Osteoblast (primary cell): ENCODE results near the gene SDF2L1. TPM values are rescaled to one million over a fixed set of nuclear protein-coding genes. Genes with fewer than 3 reads are reported as not detected.

Source experiments
- DNase-seq: peaks from one replicate; pipeline ENCODE4 v3.0.0; 2011; ENCODE audit warnings: low spot score, mixed read lengths; ENCODE audit not compliant: insufficient read length; ENCODE audit errors: missing footprints
- H2AFZ ChIP-seq: 2 replicates; pipeline ENCODE4 v1.6.0; 2011; ENCODE audit warnings: mild to moderate bottlenecking, low read length
- H3K27ac ChIP-seq: 2 replicates; pipeline ENCODE4 v1.5.1; 2011; ENCODE audit warnings: mild to moderate bottlenecking, low read depth, low read length, moderate library complexity
- H3K27me3 ChIP-seq: 2 replicates; pipeline ENCODE4 v1.6.0; 2012; ENCODE audit warnings: mild to moderate bottlenecking, control low read depth, inconsistent platforms, low read length, moderate library complexity; ENCODE audit not compliant: insufficient read depth
- H3K36me3 ChIP-seq: 2 replicates; pipeline ENCODE4 v1.5.1; 2011; ENCODE audit warnings: mild to moderate bottlenecking, low read length, control low read depth, moderate library complexity; ENCODE audit not compliant: insufficient read depth
- H3K4me1 ChIP-seq: 2 replicates; pipeline ENCODE4 v1.5.1; 2011; ENCODE audit warnings: mild to moderate bottlenecking, low read length, control low read depth, moderate library complexity; ENCODE audit not compliant: insufficient read depth
- H3K4me2 ChIP-seq: 2 replicates; pipeline ENCODE4 v1.6.0; 2011; ENCODE audit warnings: mild to moderate bottlenecking, low read length; ENCODE audit not compliant: insufficient read depth
- H3K4me3 ChIP-seq: fragments of 200-600 bp; sonication (generic); 3 replicates; pipeline ENCODE4 v1.5.1; 2012; ENCODE audit warnings: mild to moderate bottlenecking, low read length, inconsistent platforms; ENCODE audit not compliant: insufficient read depth
- H3K79me2 ChIP-seq: 2 replicates; pipeline ENCODE4 v1.6.0; 2012; ENCODE audit warnings: mild to moderate bottlenecking, low read length, control low read depth, inconsistent platforms; ENCODE audit not compliant: insufficient read depth
- H3K9me3 ChIP-seq: 2 replicates; pipeline ENCODE4 v1.5.1; 2011; ENCODE audit warnings: low read depth, low read length, control low read depth
- H4K20me1 ChIP-seq: 2 replicates; pipeline ENCODE4 v1.6.0; 2012; ENCODE audit warnings: mild to moderate bottlenecking, low read length, control low read depth; ENCODE audit not compliant: insufficient read depth
- CTCF ChIP-seq: IDR thresholded peaks from 2 replicates; pipeline ENCODE4 v1.5.1; 2011; ENCODE audit warnings: mild to moderate bottlenecking, low read depth, low read length, moderate library complexity; ENCODE audit errors: extremely low read depth
- total RNA-seq: library from RNA; depleted of rRNA; stranded (reverse); fragments of >200 nt; gene quantifications from 2 replicates; pipeline ENCODE4 v1.2.3, GENCODE V29; 2012

Gene SDF2L1
- total RNA-seq, 1 donor = 10.5 TPM

DNA sequence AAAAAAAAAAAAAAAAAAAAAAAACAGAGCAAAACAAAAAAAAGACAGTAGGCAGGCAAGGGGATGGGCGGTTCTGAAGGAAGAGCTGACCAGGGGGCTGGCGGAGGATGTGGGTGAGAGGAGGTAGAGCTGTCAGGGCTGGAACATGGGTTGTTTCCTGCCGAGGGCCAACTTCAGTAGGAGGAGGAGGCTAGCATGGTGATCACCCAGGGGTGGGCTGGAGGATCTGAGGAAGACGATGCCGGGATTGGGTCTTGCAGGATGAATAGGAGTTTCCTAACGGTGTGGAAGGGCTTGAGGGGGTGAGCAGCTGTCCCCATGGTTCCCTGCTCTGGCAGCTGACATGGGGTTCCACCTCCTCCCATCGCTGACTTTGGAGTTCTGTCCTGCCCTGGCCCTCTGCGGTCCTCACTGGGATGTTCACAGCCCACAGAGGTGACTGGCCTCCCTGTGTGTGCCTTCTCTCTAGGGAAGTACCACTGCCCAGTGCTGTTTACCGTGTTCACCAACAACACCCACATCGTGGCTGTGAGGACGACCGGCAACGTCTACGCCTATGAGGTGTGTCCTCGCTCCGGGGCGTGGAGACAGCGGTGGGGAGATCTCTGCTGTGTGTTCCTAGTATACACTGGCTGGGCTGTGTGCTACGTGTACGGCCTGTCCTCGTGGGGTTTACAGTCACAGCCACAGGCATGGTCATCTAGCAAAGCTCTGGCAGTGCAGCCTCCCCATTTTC is 38.9 kb downstream of the SDF2L1 start:
- Histone ChIP-seq H2AFZ (no peak overlapping the region), H3K79me2 (no peaks in the 10 kb centered on the region), H3K4me2 (no peak overlapping the region), H3K9me3 (no peaks in the 10 kb centered on the region), H3K27ac (no peak overlapping the region), H3K4me3 (no peak overlapping the region), H3K27me3 (no peaks in the 10 kb centered on the region), H3K36me3 (peaks cover 33% of the 10 kb centered on the region), H4K20me1 (no peaks in the 10 kb centered on the region), H3K4me1 (no peaks in the 10 kb centered on the region)
- TF ChIP-seq CTCF = no peak
- peak; percentile 37 for DNase-seq

DNA sequence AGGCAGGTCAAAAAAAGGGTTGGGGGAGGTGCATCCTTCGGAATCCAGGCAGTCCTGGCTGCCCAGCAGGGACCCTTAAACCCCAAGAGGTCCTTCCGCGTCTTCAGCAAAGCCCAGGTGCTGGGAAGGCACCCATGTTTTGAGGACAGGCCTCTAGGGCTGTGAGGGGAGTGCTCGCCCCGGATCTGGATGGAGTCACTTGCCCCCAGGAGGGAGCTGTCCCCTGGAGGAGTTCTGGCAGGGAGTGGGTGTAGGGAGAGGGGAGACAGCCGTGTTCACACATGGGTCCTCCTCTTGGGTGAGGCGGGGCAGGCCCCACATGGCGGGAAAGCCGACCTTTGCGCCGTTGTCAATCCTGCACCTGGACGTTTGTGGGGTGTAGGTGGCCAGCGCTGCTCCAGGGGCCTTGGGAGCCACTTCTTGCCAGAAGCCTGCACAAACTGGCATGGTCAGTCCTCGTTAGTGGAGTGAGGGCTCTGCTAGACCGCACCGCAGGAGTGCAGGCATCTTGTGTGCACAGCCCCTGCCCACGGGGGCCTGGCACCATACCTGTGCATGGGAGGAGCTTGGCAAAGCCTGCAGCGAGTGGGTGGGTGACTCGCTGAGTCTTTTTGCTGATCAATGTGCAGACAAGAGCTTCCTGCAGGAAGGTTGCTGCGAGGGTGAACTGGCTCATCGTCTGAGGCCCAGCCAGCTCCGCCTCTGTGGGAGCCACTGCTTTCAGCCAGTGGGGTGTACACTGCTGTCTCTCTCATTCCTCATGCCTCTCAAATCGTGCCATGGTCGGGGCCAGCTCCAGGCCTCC is 39.7 kb downstream of the SDF2L1 start:
- no peaks in the 10 kb centered on the region for H4K20me1 ChIP-seq
- H2AFZ ChIP-seq = no peak overlapping the region
- H3K9me3 ChIP-seq = no peaks in the 10 kb centered on the region
- peak overlapping the region; percentile 4 for H3K27ac ChIP-seq
- no peaks in the 10 kb centered on the region for H3K27me3 ChIP-seq
- no peak for TF ChIP-seq CTCF
- H3K4me3 ChIP-seq = no peak overlapping the region
- no peaks in the 10 kb centered on the region for H3K4me1 ChIP-seq
- no peaks in the 10 kb centered on the region for H3K79me2 ChIP-seq
- H3K36me3 ChIP-seq = peaks cover 40% of the 10 kb centered on the region
- no peak overlapping the region for H3K4me2 ChIP-seq
- peak; percentile 86 for DNase-seq

DNA sequence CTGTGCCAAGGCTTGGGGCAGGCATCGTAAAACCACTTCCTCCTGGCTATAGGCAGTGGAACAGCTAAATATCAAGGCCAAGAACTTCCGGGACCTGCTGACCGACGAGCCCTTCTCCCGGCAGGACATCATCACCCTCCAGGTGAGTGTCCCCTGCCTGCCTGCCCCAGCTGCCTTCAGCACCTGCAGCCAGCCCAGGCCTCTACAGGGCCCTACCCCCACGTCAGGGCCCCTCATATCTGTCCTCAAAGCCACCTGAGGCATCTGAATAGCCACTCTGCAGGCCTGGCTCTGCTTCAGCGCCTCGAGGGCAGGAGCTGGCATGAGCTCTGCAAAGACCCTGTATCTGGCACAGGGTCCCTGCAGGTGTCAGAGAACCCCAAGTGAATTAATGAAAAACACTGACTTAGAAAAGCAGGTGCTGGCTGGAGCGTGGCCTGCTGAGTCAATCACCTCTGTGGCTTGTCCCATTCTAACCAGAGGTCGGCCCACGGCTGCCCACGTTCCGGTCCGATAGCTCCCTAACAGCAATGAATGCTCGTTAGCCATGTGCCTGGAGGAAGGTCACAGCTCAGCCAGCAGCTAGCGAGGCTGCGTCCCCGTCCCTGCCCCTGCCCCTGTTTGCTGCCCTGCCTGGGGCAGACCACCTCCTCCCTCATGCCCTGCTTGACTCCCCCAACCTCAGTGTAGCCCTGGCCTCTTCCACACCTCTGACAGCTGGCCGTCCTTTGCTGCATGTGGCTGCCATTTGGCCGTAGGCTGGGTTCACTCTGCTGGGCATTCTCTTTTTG is 40.5 kb downstream of the SDF2L1 start:
- no peak overlapping the region for H3K4me2 ChIP-seq
- peak; percentile 54 for DNase-seq
- no peaks in the 10 kb centered on the region for H3K9me3 ChIP-seq
- peak overlapping the region; percentile 4 for H3K27ac ChIP-seq
- TF ChIP-seq CTCF = no peak
- H3K36me3 ChIP-seq = peaks cover 43% of the 10 kb centered on the region
- no peaks in the 10 kb centered on the region for H3K4me1 ChIP-seq
- no peaks in the 10 kb centered on the region for H4K20me1 ChIP-seq
- H3K4me3 ChIP-seq = no peak overlapping the region
- H3K27me3 ChIP-seq = no peaks in the 10 kb centered on the region
- H2AFZ ChIP-seq = no peak overlapping the region
- no peaks in the 10 kb centered on the region for H3K79me2 ChIP-seq

GRCh38 chr22:21683401-21683811 is 41.3 kb downstream of the SDF2L1 start:
- no peak overlapping the region for H3K27ac ChIP-seq
- H4K20me1 ChIP-seq = no peaks in the 10 kb centered on the region
- DNase-seq = peak; percentile 53
- no peak for TF ChIP-seq CTCF
- no peak overlapping the region for H2AFZ ChIP-seq
- no peak overlapping the region for H3K4me3 ChIP-seq
- H3K36me3 ChIP-seq = peaks cover 43% of the 10 kb centered on the region
- H3K79me2 ChIP-seq = no peaks in the 10 kb centered on the region
- no peak overlapping the region for H3K4me2 ChIP-seq
- no peaks in the 10 kb centered on the region for H3K9me3 ChIP-seq
- H3K4me1 ChIP-seq = no peaks in the 10 kb centered on the region
- H3K27me3 ChIP-seq = no peaks in the 10 kb centered on the region
